Left cardiac atrium (tissue), 4 donors: Measurements from ENCODE around the gene LGI4. TPM values are rescaled to one million over a fixed set of nuclear protein-coding genes. Genes with fewer than 3 reads are reported as not detected.

Experiments
- ATAC-seq, 2 donors: fragments of 200-7000 bp; cut with Tn5 transposase; one replicate each; pipeline ENCODE4 v1.9.1; 2020; ENCODE audit warnings: mild to moderate bottlenecking in 2 of 2, moderate library complexity in 2 of 2
- DNase-seq: peaks from one replicate; pipeline ENCODE4 v3.0.0-alpha.2; 2020
- intact Hi-C, 2 donors: fragments of 100-400 bp; cut with DNase I; formaldehyde crosslinking; loops; one replicate each; pipeline versions ENCODE4 v1.14.1 to v1.15.1; 2022 to 2023
- total RNA-seq, 2 donors: library from RNA; stranded (reverse); fragmentation: NEBNext Ultra II Directional; extraction: Animal tissue kit (Norgen Biotek cat#: 25700); gene quantifications; one replicate each; pipeline ENCODE4 v1.2.1, GENCODE V29; 2021
- donor health status: DM: no; HTN: yes; CAD: no.
- donor health status: DM: no; HTN: yes; CAD: no; lungs with severe emphysema.
- donor health status: DM: yes; HTN: yes; CAD: no.
- donor health status: Dilated cardiomyopathy.

The LGI4 gene
- total RNA-seq, 2 donors from 2014 or later: 11.6 to 17.9 TPM

DNA sequence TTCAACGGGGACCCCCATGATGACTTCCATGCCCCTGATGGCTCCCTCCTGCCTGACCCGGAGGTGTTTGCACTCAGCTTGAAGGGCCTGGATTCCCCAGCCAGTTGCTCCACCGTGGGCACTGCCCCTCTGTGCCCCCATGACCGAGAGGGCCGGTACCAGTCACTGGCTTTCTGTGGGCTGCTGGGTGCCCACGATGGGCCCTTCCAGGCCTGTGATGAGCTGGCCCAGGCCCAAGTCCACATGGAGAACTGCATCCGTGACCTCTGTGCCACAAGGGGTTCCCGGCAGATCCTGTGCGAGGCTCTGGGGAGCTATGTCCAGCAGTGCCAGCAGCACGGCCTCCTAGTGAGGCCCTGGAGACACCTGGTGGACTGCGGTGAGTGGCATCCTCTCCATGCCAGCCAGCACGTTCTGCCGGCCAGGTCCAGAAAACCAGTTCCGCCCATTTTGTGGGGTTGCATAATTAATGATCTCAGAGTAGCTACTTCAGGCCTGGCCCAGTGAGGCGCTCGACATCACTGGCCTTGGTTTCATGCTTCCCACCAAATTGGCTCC is 54.2 kb downstream of the LGI4 start:
- intact Hi-C loops: loop anchor here in 1 of 2 donors (10.0 kb wide), 1 partner anchor 106 kb away; no protein-coding TSS in a partner anchor
- no peak for ATAC-seq
- no peak for DNase-seq

DNA sequence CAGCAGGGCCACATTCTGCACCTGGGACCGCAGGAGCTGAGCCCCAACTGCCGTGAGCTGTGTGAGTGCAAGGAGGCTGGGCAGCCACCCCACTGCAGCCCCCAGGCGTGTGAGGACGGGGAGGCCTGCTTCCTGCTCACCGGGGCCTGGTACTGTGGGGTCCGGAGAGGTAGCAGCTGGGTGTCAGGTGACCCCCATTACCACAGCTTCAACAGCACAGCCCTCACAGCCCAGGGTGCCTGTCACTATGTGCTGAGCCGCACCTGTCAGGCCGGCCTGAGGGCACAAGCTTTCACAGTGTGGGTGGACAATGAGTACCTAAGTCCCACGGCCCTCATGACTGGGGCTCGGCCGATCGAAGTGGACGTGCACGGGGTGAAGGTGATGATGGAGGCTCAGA is 55.0 kb downstream of the LGI4 start:
- no peak for ATAC-seq
- intact Hi-C loops: loop anchor here in 1 of 2 donors (10.0 kb wide), 1 partner anchor 105 kb away; no protein-coding TSS in a partner anchor
- no peak for DNase-seq

DNA sequence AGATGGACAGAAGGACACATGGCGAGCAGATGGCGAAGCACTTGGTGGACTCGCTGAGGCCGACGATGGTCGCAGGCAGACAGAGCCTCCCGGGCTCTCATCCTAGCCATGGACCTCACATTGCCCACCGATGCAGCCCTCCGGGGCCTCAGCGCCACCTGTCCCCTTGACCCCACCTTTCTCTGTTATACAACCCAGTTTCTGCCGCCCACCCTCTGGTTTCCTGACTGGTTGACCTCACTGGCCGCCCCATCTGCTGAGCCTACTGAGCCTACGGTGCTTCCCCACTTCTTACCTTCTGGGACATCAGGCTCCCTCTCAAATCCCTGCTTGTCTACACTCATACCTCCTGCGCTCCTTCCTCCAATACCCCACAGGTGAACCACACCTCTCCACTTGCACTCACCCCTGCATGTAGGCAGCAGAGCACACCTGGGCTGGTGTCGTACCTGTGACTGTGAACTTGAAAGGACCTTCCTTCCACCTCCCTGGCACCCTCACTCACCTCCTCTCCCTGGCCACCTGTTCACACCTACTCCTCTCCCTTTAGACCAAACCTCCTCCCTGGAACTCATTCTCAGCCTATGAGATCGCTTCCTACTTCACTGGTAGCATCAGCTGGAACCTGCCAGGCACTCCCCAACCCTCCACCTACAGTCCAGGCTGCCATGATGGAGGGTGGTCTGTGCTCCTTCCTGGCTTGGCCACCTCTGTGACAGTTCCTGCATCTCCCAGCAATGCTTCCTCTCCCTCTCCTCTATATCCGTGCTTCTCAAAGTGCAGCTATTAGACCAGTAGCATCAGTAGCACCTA is 57.2 kb downstream of the LGI4 start:
- ATAC-seq (no peak), DNase-seq (no peak)
- intact Hi-C loops: no loop called here

- DNase-seq (no peak), ATAC-seq (no peak)
- intact Hi-C loops: no loop called here
Observed at GRCh38 chr19:35076657-35077056, 58.2 kb downstream of the LGI4 start.

DNA sequence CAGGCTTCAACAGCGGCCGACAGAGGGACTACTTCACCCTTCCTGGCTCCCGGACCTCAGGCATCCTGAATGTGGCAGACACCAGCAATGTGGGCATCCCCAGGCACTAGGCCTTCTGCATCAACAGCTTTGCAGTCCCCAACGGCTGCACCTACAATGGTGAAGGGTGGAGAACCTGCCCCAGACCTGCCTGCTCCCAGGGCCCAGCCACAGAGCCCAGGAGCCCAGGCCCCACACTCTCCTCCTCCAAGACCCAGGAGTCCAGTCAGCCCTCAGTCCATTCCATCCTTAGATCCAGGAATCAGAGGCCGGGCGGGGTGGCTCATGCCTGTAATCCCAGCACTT is 58.9 kb downstream of the LGI4 start:
- intact Hi-C loops: no loop called here
- no peak for ATAC-seq
- no peak for DNase-seq

DNA sequence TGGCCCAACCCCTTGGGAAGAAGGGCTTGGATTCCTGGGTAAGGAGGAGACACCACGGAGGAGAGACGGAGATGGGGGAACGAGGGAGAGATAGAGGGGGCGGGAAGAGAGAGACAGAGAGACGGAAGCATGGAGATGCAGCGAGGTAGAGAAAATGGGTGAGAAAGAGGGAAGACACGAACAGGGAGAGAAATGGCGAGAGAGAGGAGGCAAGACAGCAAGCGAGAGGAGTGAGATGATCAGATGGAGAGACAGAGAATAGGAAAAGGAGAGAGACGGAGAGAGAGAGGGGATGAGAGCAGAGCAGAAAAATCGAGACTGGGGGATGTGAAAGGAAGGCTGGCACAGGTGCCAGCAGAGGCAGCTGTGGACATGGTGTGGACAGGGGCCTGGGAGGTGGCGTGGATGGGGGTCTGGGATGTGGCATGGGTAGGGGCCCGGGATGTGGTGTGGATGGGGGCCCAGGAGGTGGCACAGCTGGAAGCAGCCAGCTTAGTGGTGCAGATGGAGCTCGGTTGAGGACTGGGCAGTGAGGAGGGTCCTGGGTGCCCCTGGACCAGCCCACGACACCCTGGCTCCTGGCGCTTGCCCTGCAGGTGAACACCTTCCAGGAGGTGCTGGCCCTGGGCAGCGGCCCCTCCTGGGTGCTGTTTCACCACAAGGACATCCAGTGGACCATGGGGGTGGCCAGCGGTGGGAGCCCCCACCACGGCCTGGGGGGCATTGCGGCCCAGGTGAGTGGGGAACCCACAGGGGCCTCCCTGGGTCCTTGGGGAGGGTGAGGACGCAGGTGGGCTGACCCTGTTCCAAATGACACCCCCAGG is 59.4 kb downstream of the LGI4 start:
- no peak for ATAC-seq
- DNase-seq: no peak
- intact Hi-C loops: no loop called here

Other genes with a start within 250 kb of the LGI4 start
- gene ZNF30, start 208.2 kb downstream of the LGI4 start, total RNA-seq: 1 to 10 TPM; 1.4 to 2.6 TPM
- 1 to 10 TPM; 3.1 to 5.5 TPM for gene ZNF792, start 170.8 kb downstream of the LGI4 start, total RNA-seq
- gene GRAMD1A, start 134.7 kb downstream of the LGI4 start, total RNA-seq: 10 to 100 TPM; 29.2 to 45.5 TPM
- gene SCN1B, start 104.6 kb downstream of the LGI4 start, total RNA-seq: 100 to 1,000 TPM in 1 of 2 donors, 10 to 100 TPM in 1; 73.6 to 163 TPM
- gene HPN, start 93.3 kb downstream of the LGI4 start, total RNA-seq: 1 to 10 TPM; 5.6 to 7.2 TPM
- gene FXYD3, start 19.2 kb downstream of the LGI4 start, total RNA-seq: 1 to 10 TPM; 1.5 to 3.6 TPM
- gene FXYD1, start 3.8 kb upstream of the LGI4 start, total RNA-seq: 100 to 1,000 TPM; 297 to 393 TPM
- not detected for gene FXYD7, start 8.2 kb upstream of the LGI4 start, total RNA-seq
- 10 to 100 TPM; 35.5 to 46.7 TPM for gene FXYD5, start 19.7 kb upstream of the LGI4 start, total RNA-seq
- not detected for gene FAM187B, start 93.7 kb upstream of the LGI4 start, total RNA-seq
- gene LSR, start 113.9 kb upstream of the LGI4 start, total RNA-seq: 1 to 10 TPM; 7.5 to 7.6 TPM
- gene USF2, start 133.9 kb upstream of the LGI4 start, total RNA-seq: 100 to 1,000 TPM; 130 to 147 TPM
- 1 to 10 TPM in 1 of 2 donors, under 1 TPM in 1; 0.41 to 7.6 TPM for gene HAMP, start 147.5 kb upstream of the LGI4 start, total RNA-seq
- gene MAG, start 157.1 kb upstream of the LGI4 start, total RNA-seq: not detected
- under 1 TPM; 0.39 to 0.56 TPM for gene CD22, start 194.1 kb upstream of the LGI4 start, total RNA-seq
- gene FFAR1, start 212.8 kb upstream of the LGI4 start, total RNA-seq: not detected
- gene FFAR3, start 223.4 kb upstream of the LGI4 start, total RNA-seq: under 1 TPM; 0.18 to 0.44 TPM
- gene GPR42, start 236.0 kb upstream of the LGI4 start, total RNA-seq: not detected